Keratinocyte (primary cell): ENCODE measurements around the gene STYXL1. TPM values are rescaled to one million over a fixed set of nuclear protein-coding genes. Genes with fewer than 3 reads are reported as not detected.

ENCODE experiments used
- DNase-seq: peaks from one replicate; pipeline ENCODE4 v3.0.0-alpha.2; 2011; ENCODE audit warnings: low read depth, missing footprints, low spot score
- FAIRE-seq: peaks from 2 replicates; lab custom pipeline; 2011; peaks lifted over from hg19 to GRCh38; lab: Jason Lieb, UNC
- H2AFZ ChIP-seq: 2 replicates; pipeline ENCODE4 v1.6.0; 2012; ENCODE audit warnings: low read length, control low read depth, inconsistent platforms; ENCODE audit not compliant: control insufficient read depth
- H3K27ac ChIP-seq: 2 replicates; pipeline ENCODE4 v1.5.1; 2011; ENCODE audit warnings: low read length; ENCODE audit not compliant: control insufficient read depth, insufficient read depth
- H3K27me3 ChIP-seq: 3 replicates; pipeline ENCODE4 v1.6.0; 2011; ENCODE audit warnings: low read length; ENCODE audit not compliant: control insufficient read depth, insufficient read depth; ENCODE audit errors: extremely low read depth
- H3K36me3 ChIP-seq, 2 experiments: 2 replicates in 1 of 2; 3 replicates in 1 of 2; pipeline ENCODE4 v1.5.1; 2011; ENCODE audit warnings: low read length in 2 of 2, mild to moderate bottlenecking in 1 of 2; ENCODE audit not compliant: control insufficient read depth in 2 of 2, insufficient read depth in 2 of 2; ENCODE audit errors: extremely low read depth in 1 of 2
- H3K4me1 ChIP-seq: 3 replicates; pipeline ENCODE4 v1.5.1; 2011; ENCODE audit warnings: low read length; ENCODE audit not compliant: control insufficient read depth, insufficient read depth; ENCODE audit errors: extremely low read depth
- H3K4me2 ChIP-seq: 3 replicates; pipeline ENCODE4 v1.6.0; 2011; ENCODE audit warnings: low read depth, low read length; ENCODE audit not compliant: control insufficient read depth, insufficient read depth; ENCODE audit errors: extremely low read depth
- H3K4me3 ChIP-seq, 3 experiments: fragments of 200-600 bp in 1 of 3; sonication (generic) in 1 of 3; 2 replicates in 2 of 3; 3 replicates in 1 of 3; pipeline ENCODE4 v1.5.1; 2011 to 2016; ENCODE audit warnings: low read length in 3 of 3, mild to moderate bottlenecking in 3 of 3, control low read depth in 2 of 3, inconsistent platforms in 1 of 3, low read depth in 1 of 3, mixed read lengths in 1 of 3, mixed run types in 1 of 3, moderate library complexity in 1 of 3; ENCODE audit not compliant: control insufficient read depth in 2 of 3, insufficient read depth in 2 of 3; ENCODE audit errors: extremely low read depth in 1 of 3
- H3K79me2 ChIP-seq: 2 replicates; pipeline ENCODE4 v1.6.0; 2012; ENCODE audit warnings: low read length; ENCODE audit not compliant: control insufficient read depth, insufficient read depth
- H3K9ac ChIP-seq: 3 replicates; pipeline ENCODE4 v1.6.0; 2011; ENCODE audit warnings: low read length; ENCODE audit not compliant: control insufficient read depth, insufficient read depth; ENCODE audit errors: extremely low read depth
- H3K9me1 ChIP-seq: 3 replicates; pipeline ENCODE4 v1.6.0; 2011; ENCODE audit warnings: low read length; ENCODE audit not compliant: control insufficient read depth, insufficient read depth; ENCODE audit errors: extremely low read depth
- H3K9me3 ChIP-seq: 2 replicates; pipeline ENCODE4 v1.5.1; 2012; ENCODE audit warnings: low read depth, low read length; ENCODE audit not compliant: control insufficient read depth
- H4K20me1 ChIP-seq: 3 replicates; pipeline ENCODE4 v1.6.0; 2011; ENCODE audit warnings: low read length; ENCODE audit not compliant: control insufficient read depth, insufficient read depth; ENCODE audit errors: extremely low read depth
- CTCF ChIP-seq, 3 experiments: IDR thresholded peaks in 1 of 3; conservative IDR thresholded peaks in 1 of 3; optimal IDR thresholded peaks in 1 of 3; 2 replicates in 2 of 3; 3 replicates in 1 of 3; pipeline versions ENCODE3 to v1.5.1; 2011; ENCODE audit warnings: low read length in 3 of 3, mild to moderate bottlenecking in 3 of 3, moderate library complexity in 2 of 3, control low read depth in 1 of 3, inconsistent platforms in 1 of 3; ENCODE audit not compliant: insufficient read depth in 2 of 3; ENCODE audit errors: extremely low read depth in 1 of 3
- EZH2 ChIP-seq: IDR thresholded peaks from one replicate; pipeline ENCODE4 v1.6.1; 2012; ENCODE audit warnings: inconsistent platforms, mild to moderate bottlenecking, low read length, moderate library complexity
- dilution Hi-C: fragments of 300-500 bp; cut with MboI; formaldehyde crosslinking; loops from one replicate; pipeline ENCODE4 v1.7.0; 2020; ENCODE audit warnings: low sequenced_read_pairs; ENCODE audit not compliant: extremely low pct_ligation_motif_present
- polyA plus RNA-seq, 5 experiments: library from polyadenylated mRNA; depleted of rRNA in 3 of 5; stranded (reverse) in 3 of 5; stranded (forward) in 1 of 5; unstranded in 1 of 5; fragments of >200 nt; gene quantifications; 1 replicate in 1 of 5; 2 replicates in 3 of 5; 3 replicates in 1 of 5; pipeline versions ENCODE4 v1.2.1 to v1.2.3, GENCODE V29; 2011 to 2012; ENCODE audit warnings: missing spikeins in 2 of 5, low read depth in 1 of 5, low replicate concordance in 1 of 5

Gene STYXL1
- polyA plus RNA-seq, 1 donor (not counting 4 experiments of a cell fraction or from before 2014, with no cell fraction given): 76.2 TPM

GRCh38 chr7:75963381-75963995, 84.3 kb downstream of the STYXL1 start:
- Histone ChIP-seq H3K36me3 (peaks cover 3 to 11% of the 10 kb centered on the region in 2 experiments), H3K27ac (no peak overlapping the region), H3K9me3 (no peaks in the 10 kb centered on the region), H3K4me1 (no peaks in the 10 kb centered on the region), H2AFZ (no peak overlapping the region), H4K20me1 (no peaks in the 10 kb centered on the region), H3K79me2 (no peaks in the 10 kb centered on the region), H3K9ac (no peak overlapping the region), H3K4me3 (no peak overlapping the region), H3K4me2 (no peak overlapping the region), H3K27me3 (no peaks in the 10 kb centered on the region), H3K9me1 (no peaks in the 10 kb centered on the region)
- DNase-seq (no peak), FAIRE-seq (no peak)
- TF ChIP-seq CTCF (optimal IDR thresholded peaks at IDR 0.05 in 1 of 3, IDR thresholded peaks at IDR 0.05 in 1 of 3, conservative IDR thresholded peaks at IDR 0.05 in 1 of 3; ENCODE audit: extremely low read depth in 1 of 3, insufficient read depth in 2 of 3, low read length in 3 of 3): no peak
- no peak for TF ChIP-seq EZH2
- dilution Hi-C loops: no loop called here

- TF ChIP-seq EZH2 (no peak), CTCF (optimal IDR thresholded peaks at IDR 0.05 in 1 of 3, IDR thresholded peaks at IDR 0.05 in 1 of 3, conservative IDR thresholded peaks at IDR 0.05 in 1 of 3; ENCODE audit: extremely low read depth in 1 of 3, insufficient read depth in 2 of 3, low read length in 3 of 3) (no peak)
- H3K4me3 ChIP-seq: no peak overlapping the region
- no peak overlapping the region for H2AFZ ChIP-seq
- H3K9me1 ChIP-seq: no peaks in the 10 kb centered on the region
- H3K4me1 ChIP-seq: no peaks in the 10 kb centered on the region
- no peaks in the 10 kb centered on the region for H3K9me3 ChIP-seq
- H3K36me3 ChIP-seq: peaks cover 0 to 10% of the 10 kb centered on the region in 2 experiments
- no peak overlapping the region for H3K9ac ChIP-seq
- dilution Hi-C loops: no loop called here
- H3K4me2 ChIP-seq: no peak overlapping the region
- no peaks in the 10 kb centered on the region for H4K20me1 ChIP-seq
- H3K79me2 ChIP-seq: no peaks in the 10 kb centered on the region
- FAIRE-seq: no peak
- H3K27ac ChIP-seq: no peak overlapping the region
- H3K27me3 ChIP-seq: no peaks in the 10 kb centered on the region
- no peak for DNase-seq
Observed at GRCh38 chr7:75962607-75963380, 85.0 kb downstream of the STYXL1 start.
